ENCODE measurements around the gene CES1.
"Not testable (repeated sequence)": the region's sequence is repeated elsewhere in the genome, so short reads cannot be mapped to it uniquely, and the experiment has no call there.

The CES1 gene

DNA sequence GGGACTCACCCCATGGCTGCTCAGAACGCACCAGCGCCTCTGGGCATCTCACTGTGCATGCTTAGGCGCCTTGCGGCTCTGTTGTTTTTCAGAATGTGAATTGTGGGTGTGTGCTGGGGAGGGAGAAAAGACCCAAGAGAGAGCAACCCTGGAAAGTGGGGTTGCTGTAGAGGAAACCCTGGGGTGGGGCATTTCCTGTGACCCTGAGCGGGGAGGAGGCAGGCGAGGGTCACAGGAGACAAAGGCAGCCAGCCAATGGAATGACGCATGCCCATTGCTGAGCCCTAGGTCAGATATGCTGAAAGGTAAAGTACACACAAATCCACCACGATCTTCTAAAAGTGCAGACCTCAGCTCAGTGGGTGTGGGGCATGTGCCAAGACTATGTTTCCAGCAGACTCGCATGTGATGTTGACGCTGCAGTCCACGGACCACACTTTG lies 39.9 kb downstream of the CES1 start:
- not testable (repeated sequence) for DNase-seq

DNA sequence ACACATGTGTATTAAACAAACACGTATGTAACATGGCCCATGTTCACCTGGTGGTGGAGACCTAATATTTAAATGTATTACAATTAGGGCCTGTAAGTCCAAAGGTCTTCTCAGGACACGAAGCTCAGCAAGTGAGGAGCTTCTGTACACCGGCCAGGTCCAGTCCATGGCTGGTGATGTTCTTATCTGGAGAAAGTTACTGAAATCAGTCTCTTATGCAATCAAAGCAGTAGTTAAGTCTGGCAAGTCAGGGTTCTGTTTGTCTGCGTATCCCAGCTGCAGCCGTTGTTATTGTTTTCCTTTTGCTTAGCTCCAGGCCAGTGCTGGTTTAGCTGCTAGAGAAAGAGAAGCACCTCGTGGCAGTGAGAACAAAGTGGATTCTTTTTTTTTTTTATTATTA lies 41.4 kb downstream of the CES1 start:
- DNase-seq: not testable (repeated sequence)

DNA sequence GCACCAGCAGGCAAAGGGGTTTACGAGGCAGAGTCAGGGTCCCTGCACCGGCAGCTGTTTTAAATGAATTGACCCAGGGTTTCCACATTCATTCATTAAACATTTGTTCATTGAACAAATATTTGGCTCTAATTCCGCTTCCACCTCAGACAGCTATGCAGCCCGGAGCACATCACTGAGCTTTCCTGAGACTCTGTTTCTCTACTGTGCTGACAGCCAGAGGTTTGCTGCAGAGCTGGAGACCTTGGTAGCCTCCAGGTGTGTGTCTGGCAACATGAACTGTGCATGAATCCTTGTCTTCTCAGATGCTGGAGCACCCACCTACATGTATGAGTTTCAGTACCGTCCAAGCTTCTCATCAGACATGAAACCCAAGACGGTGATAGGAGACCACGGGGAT lies 42.7 kb downstream of the CES1 start:
- DNase-seq: not testable (repeated sequence)

DNA sequence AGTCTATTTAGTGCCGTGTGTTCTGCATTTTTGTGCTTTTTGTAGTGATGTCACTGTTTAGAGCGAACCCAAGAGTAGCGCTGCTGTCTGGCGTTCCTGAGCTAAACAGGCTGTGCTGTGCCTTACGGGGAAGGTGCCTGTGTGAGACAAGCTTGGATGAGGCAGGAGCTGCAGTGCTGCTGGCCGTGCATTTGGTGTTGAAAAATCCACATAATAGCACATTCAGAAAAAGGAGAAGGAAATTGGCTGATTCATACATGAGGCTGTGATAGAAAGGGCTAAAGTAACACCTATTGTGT lies 50.2 kb downstream of the CES1 start:
- DNase-seq: not testable (repeated sequence)

DNA sequence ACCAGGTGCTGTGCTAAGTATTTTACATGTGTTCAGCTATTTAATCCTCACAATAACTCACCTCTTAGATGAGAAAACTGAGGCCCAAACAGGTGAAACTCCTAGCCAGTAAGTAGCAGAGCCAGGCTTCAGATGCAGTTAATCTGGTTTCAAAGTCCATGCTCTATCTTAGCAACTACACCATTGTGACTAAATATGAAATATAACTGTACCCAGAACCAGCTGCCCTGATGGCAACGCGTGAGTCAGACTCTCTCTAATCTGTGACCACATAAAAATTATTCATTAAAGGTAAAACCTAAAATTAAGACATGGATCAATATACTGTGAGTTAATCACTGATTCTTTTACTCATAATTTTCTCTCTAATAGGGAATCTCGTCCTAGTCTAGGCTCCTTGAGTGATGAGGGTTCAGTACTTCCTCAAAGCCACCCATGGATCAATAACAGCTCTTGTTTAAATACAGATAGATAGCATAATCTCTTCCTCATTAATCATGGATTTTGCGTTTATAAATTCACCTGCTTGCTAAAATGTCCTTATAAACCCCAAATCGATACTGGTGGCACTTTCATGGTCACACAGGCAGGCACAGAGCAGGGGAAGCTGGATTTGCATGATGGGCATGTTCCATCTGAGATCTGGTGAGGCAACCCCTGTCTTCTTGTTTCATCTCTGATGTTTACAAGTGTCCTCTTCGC lies 50.7 kb downstream of the CES1 start:
- DNase-seq: not testable (repeated sequence)

DNA sequence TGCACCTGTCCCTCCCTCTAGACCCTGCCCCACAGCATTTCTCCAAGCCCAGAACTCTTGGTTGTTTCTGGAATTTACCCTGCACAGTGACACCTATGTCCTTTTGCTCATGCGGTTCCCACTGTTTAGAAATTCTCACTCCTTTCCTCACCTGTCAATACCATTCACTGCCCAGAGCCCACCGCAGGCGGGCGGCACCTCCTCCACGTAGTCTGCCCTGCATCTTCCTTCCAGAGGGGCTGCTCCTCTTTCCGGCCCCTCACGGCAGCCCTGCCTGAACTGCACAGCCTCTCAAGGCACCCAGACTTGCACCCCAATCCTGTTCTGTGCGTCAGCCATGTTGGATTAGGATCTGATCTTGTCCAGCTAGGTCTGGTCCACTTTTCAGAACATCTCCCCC lies 51.4 kb downstream of the CES1 start:
- not testable (repeated sequence) for DNase-seq

DNA sequence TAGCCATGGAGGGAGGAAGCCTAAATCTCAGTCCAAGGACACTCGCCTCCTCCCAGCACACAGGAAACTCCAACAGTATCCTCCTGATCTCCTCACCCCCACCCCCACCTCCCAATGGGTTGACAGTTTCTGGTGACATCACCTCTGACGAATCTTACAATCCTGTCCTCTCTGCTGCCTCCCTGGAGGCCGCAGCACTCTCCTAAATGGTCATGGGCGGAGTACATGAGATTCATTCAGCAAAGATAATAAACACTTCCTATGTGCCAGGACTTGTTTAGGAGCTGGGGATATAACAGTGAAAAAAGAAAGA lies 52.8 kb downstream of the CES1 start:
- not testable (repeated sequence) for DNase-seq

DNA sequence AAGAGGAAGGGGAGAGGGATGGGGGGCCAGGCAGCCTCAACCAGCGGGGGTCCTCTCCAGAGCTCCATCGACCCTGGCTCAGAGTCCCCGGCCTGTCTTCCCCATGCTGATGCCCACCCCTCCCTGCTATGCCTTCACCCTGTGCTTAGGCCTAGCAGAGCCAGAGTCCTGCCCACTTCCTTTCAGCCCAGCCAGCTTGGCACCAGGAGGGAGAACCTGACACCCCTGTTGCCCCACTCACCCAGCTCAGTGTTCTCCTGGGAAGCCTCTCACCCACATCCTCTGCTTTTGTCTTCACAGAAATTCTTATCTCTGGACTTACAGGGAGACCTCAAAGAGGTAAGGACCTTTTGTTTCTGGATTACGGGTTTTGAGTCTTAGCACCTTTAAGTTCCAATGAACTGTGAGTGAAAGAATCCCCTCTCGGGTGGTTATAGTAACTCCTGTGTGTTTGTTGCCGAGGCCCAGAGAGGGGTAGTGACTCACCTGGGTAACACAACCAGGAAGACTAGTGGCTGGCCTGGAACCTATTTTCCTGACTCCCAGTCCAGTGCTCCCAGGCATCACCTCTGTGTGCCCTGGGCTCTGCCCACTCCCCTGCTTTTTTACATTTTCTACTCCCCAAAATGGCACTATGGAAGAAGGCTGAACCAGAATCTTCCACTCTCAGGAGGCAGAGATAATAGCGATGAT lies 53.3 kb downstream of the CES1 start:
- no peak for DNase-seq

DNA sequence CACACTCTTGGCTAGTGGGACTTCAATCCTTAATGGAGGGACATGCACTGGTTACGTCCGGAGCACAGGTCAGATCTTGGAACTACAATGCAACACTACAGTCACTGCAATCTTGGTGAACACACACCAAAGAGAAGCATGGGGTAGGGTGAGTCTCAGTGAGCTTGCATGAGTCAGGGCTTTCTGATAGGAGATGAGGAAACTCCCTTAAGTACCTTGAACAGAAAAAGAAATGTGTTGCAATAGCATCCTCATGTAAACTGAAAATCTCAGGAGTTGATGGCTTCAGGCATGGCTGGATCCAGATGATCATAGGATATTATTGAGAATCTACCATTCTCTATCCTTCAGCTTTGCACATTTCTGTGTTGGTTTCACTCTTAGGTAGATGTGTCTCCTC lies 54.1 kb downstream of the CES1 start:
- no peak for DNase-seq

DNA sequence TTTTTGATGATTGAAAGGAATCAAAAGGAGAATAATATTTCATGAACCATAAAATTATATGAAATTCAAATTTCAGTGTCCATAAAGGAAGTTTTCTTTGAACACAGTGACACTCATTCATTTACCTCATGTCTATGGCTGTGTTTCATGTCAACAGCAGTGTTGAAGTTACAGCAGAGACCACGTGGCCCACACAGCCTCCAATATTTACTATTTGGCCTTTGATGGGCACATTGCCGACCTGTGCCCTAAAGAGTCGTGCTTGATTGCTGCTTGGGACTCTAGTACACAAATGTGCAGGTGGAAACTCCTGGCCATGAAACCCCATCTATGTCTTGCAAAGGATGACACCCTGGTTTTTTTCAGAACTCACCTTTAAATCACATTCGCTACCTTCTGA lies 57.0 kb downstream of the CES1 start:
- no peak for DNase-seq

DNA sequence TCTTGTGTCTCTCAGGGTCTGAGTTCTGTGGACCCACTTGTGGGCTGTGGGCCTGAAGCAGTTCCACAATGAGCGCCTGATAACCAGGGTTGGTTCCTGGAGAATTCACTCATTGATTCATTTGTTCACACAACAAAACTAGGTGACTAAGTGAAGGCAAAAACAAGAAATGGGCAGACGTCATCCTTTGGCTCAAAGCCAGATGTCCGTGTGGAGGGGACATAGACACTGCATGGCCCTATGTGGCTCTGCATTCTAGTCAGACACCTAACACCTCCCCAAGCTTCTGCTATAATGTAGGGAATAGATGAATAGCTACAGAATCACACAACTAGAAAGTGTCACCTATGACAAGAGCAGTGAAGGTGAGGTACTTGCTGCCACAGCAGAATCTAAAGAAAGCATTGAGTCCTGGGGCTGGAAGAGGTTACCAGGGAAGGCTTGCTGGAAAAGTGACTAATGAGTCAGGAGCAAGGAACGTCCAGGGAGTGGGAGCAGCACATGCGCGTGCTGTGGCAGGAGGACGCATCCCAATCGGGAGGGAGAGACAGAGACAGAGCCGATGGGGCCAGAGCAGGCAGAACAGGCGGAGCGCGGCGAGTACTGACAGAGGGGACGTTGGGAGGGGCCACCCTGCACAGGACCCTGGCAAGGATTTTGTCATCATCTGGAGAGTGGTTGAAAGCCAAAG lies 58.9 kb downstream of the CES1 start:
- DNase-seq: no peak

DNA sequence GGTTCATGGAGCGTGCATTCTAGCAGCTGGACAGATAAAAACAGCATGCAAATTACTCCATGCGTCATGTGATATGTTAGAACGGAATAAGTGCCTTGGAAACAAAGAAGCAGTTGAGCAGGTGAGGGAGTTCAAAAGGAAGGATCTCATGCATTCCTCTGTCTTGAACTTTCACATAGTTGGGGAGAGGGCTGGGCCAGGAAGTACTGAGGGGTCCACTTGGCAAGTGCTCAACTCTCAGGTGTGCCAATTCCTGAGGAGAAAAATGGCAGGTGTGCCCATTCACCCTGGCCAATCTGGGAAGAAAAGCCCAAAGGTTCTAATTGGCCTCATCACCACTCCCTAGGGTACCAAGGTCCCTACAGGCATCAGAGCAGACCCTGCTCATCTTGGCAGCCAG lies 67.7 kb downstream of the CES1 start:
- DNase-seq: no peak

DNA sequence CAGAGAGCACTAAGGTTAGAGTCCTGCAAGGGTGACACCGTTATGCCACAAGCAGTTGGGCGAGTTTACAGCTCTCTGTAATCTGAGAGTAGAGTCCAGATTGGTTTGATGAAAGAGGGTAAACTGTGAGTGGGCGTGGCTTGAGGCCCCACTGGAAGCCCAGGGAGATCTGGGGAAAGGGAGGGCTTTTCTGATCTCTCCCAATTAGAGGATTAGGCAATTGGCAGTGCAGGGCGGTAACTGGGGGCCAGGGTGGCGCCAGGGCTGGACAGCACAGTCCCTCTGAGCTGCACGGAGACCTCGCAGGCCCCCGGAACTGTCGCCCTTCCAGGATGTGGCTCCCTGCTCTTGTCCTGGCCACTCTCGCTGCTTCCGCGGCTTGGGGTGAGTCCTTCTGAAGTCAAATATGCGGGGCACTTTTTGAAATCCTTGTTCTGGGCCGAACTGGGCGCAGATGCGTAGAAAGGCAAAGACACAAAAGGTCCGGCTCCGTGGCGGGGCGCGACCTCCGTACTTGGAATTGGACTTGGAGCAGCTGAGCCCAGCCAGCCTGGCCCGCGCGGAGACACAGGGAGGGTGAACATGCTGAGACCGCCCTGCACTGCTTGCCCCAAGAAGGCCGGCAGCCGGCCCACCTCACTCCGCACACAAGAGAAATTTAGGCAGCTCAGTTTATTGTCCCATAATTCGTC lies 72.4 kb downstream of the CES1 start:
- no peak for DNase-seq

DNA sequence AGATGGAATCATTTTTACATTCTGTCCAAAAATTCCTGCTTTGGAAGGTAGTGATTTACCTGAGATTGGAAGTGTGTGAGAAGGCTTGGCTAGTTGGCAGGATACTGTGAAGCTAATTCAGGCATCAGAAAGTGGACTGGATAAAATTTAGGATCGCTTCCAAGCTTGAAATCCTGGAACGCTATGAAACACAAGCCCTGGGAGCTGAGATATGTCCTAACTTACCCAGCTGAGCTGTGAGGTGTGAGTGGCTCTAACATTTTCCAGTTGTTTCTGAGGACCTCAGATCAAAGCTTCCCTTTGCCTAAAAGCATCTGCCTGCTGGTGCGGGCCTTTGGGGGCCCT lies 73.0 kb downstream of the CES1 start:
- not testable (repeated sequence) for DNase-seq

DNA sequence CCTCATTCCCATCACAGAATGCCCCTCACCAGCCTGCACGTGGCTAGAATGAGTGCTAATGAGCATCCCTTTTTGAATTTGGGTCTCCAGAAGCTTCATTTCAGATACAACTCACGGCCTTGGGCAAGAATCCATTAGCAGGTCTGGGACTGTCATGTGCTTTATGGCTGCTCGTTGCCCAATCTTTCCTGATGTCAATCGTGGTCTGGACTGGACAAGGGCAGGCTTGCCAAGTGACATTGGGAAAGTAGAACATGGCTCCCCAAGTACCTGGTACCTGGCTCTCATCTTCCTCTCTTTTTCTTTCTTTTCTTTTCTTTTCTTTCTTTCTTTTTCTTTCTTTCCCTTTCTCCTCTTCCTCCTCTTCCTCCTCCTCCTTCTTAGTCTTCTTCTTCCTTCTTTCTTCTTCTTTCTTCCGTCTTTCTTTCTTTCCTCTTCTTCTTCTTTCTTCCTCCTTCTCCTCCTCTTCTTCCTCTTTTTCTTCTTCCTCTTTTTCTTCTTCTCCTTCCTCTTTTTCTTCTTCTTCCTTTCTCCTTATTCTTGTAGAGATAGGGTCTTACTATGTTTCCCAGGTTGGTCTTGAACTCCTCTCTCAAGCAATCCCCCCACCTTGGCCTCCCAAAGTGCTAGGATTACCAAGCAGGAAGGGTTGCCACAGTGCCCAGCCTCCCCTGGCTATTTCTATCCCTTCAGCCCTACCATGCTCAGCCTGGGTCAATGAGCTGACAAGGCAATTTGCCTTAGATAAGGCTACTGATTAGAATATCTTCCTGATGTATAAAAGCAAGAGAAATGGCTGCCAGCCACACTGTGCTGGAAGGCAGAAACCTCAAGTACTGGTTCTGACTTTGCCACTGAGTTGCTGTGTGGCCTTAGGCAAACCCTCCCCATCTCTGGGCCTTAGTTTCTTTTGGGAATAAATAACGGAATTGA lies 75.0 kb downstream of the CES1 start:
- DNase-seq: not testable (repeated sequence)

DNA sequence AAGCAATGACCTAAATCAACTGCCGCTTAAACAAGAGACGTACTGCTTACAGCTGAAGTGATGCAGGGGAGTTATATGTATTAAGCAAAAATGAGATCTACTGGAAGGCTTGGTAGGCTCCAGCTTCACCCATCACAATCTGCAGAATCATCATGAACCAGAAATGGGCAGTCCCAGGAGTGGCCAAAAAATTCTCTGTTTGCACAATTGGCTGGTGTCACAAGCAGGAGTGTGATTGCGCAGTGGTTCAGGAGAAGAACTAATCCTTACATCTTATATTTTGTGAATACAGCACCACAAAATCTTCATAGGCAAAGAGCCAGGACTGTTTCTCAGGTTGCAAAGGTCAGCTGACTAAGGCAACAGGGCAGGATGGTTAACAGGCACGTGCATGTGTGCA lies 75.9 kb downstream of the CES1 start:
- no peak for DNase-seq

DNA sequence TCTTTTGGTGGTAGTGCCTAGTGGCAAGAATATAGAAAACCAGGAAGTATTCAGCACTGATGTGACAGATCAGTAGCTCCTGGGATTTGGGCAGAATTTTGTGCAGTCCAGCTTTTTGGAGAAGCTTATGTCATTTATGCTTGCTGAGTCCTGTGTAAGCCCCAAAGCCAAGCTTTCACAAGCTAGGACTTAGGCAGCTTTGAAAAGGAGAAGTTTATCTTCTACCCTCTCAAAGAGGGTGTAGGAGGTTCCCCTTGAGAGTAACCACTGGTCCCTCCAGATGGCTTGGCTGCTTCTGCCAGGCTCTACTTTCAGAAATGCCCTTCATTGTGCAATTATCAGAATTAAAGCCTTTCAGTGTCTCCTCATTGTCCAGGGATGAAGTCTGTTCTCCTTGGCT lies 78.8 kb downstream of the CES1 start:
- no peak for DNase-seq

DNA sequence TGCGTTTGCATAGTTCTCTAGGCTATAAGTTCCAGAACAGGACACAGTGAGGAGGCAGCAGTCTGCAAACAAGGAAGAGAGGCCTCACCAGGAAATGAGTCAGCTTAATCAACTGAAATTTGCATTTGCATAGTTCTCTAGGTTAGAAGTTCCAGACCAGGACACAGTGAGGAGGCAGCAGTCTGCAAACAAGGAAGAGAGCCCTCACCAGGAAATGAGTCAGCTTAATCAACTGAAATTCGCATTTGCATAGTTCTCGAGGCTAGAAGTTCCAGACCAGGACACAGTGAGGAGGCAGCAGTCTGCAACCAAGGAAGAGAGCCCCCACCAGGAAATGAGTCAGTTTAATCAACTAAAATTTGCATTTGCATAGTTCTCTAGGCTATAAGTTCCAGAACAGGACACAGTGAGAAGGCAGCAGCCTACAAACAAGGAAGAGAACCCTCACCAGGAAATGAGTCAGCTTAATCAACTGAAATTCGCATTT lies 79.7 kb downstream of the CES1 start:
- not testable (repeated sequence) for DNase-seq

Measured in nucleus accumbens (tissue), 56 donors.